GM10266 (cell line): ENCODE data around the gene CTBP2.
"Not testable (repeated sequence)": the region's sequence is repeated elsewhere in the genome, so short reads cannot be mapped to it uniquely, and the experiment has no call there.

Experiments
- DNase-seq: peaks from one replicate; pipeline ENCODE4 v3.0.0; 2012; ENCODE audit errors: extremely low spot score
- CTCF ChIP-seq: IDR thresholded peaks from 2 replicates; pipeline ENCODE4 v1.5.1; 2012; ENCODE audit warnings: mild to moderate bottlenecking, low read depth; ENCODE audit not compliant: control insufficient read depth, insufficient read depth; ENCODE audit errors: missing control alignments

Gene CTBP2

GRCh38 chr10:125169915-125170314, 9.6 kb upstream of the CTBP2 start:
- no peak for TF ChIP-seq CTCF
- DNase-seq, result no peak

- DNase-seq, result no peak
- no peak for TF ChIP-seq CTCF
Measured at GRCh38 chr10:125169279-125169678, 8.9 kb upstream of the CTBP2 start.

- DNase-seq, result no peak
- no peak for TF ChIP-seq CTCF
Measured at GRCh38 chr10:125166658-125167057, 6.3 kb upstream of the CTBP2 start.

- no peak for TF ChIP-seq CTCF
- DNase-seq, result no peak
Measured at GRCh38 chr10:125165584-125166573, 5.5 kb upstream of the CTBP2 start.

GRCh38 chr10:125164421-125164820, 4.1 kb upstream of the CTBP2 start:
- TF ChIP-seq CTCF, result no peak
- no peak for DNase-seq

- no peak for DNase-seq
Measured at GRCh38 chr10:125163803-125164202, 3.4 kb upstream of the CTBP2 start.

GRCh38 chr10:125163312-125163711, 2.9 kb upstream of the CTBP2 start:
- DNase-seq, result not testable (repeated sequence)

More at GRCh38 chr10:125163803-125164202, 3.4 kb upstream of the CTBP2 start:
- no peak for TF ChIP-seq CTCF
